OCI-LY7 (cell line): Measurements from ENCODE around the gene ABHD6. TPM values are rescaled to one million over a fixed set of nuclear protein-coding genes. Genes with fewer than 3 reads are reported as not detected.
"Not testable (repeated sequence)": the region's sequence is repeated elsewhere in the genome, so short reads cannot be mapped to it uniquely, and the experiment has no call there.

Source experiments
- BruUV-seq: library from RNA; stranded (reverse); fragments of 400-500 nt; replicated peaks from 2 replicates; lab custom pipeline; 2021; lab: Mats Ljungman, UMichigan
- CTCF ChIA-PET: fragments of 300-600 bp; sonication (Branson Sonifier 250); formaldehyde crosslinking; loops from one replicate; lab custom pipeline; 2022; ENCODE audit warnings: antibody characterized with exemption; ENCODE audit not compliant: unreplicated experiment; lab: Charles Lee
- POLR2A ChIA-PET: fragments of 300-600 bp; sonication (Branson Sonifier 250); formaldehyde crosslinking; loops from one replicate; lab custom pipeline; 2022; ENCODE audit warnings: antibody characterized with exemption; lab: Charles Lee
- DNase-seq: peaks from one replicate; pipeline ENCODE4 v3.0.0-alpha.2; 2015; ENCODE audit warnings: low spot score
- H2AFZ ChIP-seq: fragments of 200-600 bp; sonication (generic), shearing (Covaris generic); 2 replicates; pipeline ENCODE4 v1.6.1; 2014; ENCODE audit warnings: mild to moderate bottlenecking, antibody characterized with exemption, low read length, moderate library complexity
- H3K27ac ChIP-seq: fragments of 200-600 bp; sonication (generic); 2 replicates; pipeline ENCODE4 v1.5.1; 2014; ENCODE audit warnings: mixed run types, low read depth, mild to moderate bottlenecking, moderate library complexity, low read length, inconsistent platforms; ENCODE audit not compliant: poor library complexity, severe bottlenecking
- H3K36me3 ChIP-seq: fragments of 200-600 bp; sonication (generic); 2 replicates; pipeline ENCODE4 v1.6.1; 2014; ENCODE audit warnings: mild to moderate bottlenecking, antibody characterized with exemption, low read length, moderate library complexity, mixed read lengths; ENCODE audit not compliant: insufficient read depth
- H3K4me1 ChIP-seq: fragments of 200-600 bp; sonication (generic); 2 replicates; pipeline ENCODE4 v1.5.1; 2014; ENCODE audit warnings: mild to moderate bottlenecking, low read length; ENCODE audit not compliant: insufficient read depth, poor library complexity, severe bottlenecking
- H3K4me2 ChIP-seq: fragments of 200-600 bp; sonication (generic); 2 replicates; pipeline ENCODE4 v1.6.1; 2014; ENCODE audit warnings: mild to moderate bottlenecking, low read length
- H3K4me3 ChIP-seq: fragments of 200-600 bp; sonication (generic); 2 replicates; pipeline ENCODE4 v1.5.1; 2014; ENCODE audit warnings: mild to moderate bottlenecking, low read depth, low read length; ENCODE audit not compliant: poor library complexity, severe bottlenecking
- H3K79me2 ChIP-seq: fragments of 200-600 bp; sonication (generic); 2 replicates; pipeline ENCODE4 v1.6.1; 2016; ENCODE audit warnings: low read depth, mild to moderate bottlenecking, low read length, moderate library complexity, mixed read lengths; ENCODE audit not compliant: insufficient read depth
- H3K9me2 ChIP-seq: fragments of 200-600 bp; sonication (generic); 2 replicates; pipeline ENCODE4 v1.6.1; 2016; ENCODE audit warnings: mild to moderate bottlenecking, low read length, mixed read lengths; ENCODE audit not compliant: insufficient read depth
- H3K9me3 ChIP-seq: fragments of 200-600 bp; sonication (generic); 2 replicates; pipeline ENCODE4 v1.6.1; 2014; ENCODE audit warnings: mild to moderate bottlenecking, mixed run types, low read length, mixed read lengths
- H4K20me1 ChIP-seq: fragments of 200-600 bp; sonication (generic); 2 replicates; pipeline ENCODE4 v1.6.1; 2014; ENCODE audit warnings: mild to moderate bottlenecking, antibody characterized with exemption, low read length, moderate library complexity, mixed read lengths; ENCODE audit not compliant: insufficient read depth
- EZH2phosphoT487 ChIP-seq: fragments of 200-600 bp; sonication (generic); IDR thresholded peaks from 2 replicates; pipeline ENCODE4 v1.6.1; 2018; ENCODE audit warnings: low read depth, borderline replicate concordance, mild to moderate bottlenecking, mixed run types, antibody characterized with exemption, low read length, moderate library complexity, mixed read lengths
- intact Hi-C: fragments of 100-400 bp; cut with micrococcal nuclease; formaldehyde crosslinking; loops from one replicate; pipeline ENCODE4 v1.10.0; 2022; ENCODE audit not compliant: unreplicated experiment
- total RNA-seq, 2 experiments: library from RNA; depleted of rRNA in 1 of 2; stranded (reverse); fragments of >200 nt in 1 of 2; shearing (Covaris generic) in 1 of 2; gene quantifications; 2 replicates each; pipeline ENCODE4 v1.2.3, GENCODE V29; 2014 to 2022
- TF ChIP-seq, protein P1 (sequence below): fragments of 200-600 bp; sonication (generic); conservative IDR thresholded peaks from 2 replicates; pipeline ENCODE4 v1.5.1; 2014; ENCODE audit warnings: mild to moderate bottlenecking, antibody characterized with exemption, low read length, moderate library complexity, mixed read lengths

Gene ABHD6
- total RNA-seq, 2 experiments from 2014 or later, result 5.8 to 10.7 TPM

DNA sequence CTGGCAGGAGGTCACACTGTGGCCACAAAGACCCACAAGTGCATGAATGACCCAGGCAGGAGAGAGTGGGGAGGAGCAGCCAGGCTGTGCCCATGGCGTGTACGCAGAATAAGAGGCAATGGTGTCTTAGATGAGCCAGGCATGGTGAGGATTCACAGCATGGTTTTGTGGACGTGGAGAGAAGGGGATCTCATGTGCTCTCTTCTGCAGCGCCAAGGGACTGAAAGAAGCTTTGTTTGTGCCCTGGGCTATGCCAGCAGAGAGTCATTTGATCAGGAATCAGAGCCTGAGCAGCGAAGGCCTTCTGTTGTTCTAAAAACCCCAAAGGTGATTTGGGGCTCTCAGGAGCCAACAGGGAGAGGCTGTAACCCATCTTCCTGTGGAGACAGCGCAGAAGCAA is 49.8 kb downstream of the ABHD6 start:
- no peaks in the 10 kb centered on the region for H3K4me1 ChIP-seq
- H3K4me3 ChIP-seq, result no peak overlapping the region
- DNase-seq, result no peak
- H2AFZ ChIP-seq, result no peak overlapping the region
- peaks cover 12% of the 10 kb centered on the region; the same call in 1 of the 2 replicates for H3K36me3 ChIP-seq
- ChIA-PET POLR2A (no interaction called here), CTCF (no interaction called here)
- H4K20me1 ChIP-seq, result no peaks in the 10 kb centered on the region
- H3K79me2 ChIP-seq, result no peaks in the 10 kb centered on the region
- intact Hi-C loops, result no loop called here
- no peak for TF ChIP-seq EZH2phosphoT487
- TF ChIP-seq, protein P1, sequence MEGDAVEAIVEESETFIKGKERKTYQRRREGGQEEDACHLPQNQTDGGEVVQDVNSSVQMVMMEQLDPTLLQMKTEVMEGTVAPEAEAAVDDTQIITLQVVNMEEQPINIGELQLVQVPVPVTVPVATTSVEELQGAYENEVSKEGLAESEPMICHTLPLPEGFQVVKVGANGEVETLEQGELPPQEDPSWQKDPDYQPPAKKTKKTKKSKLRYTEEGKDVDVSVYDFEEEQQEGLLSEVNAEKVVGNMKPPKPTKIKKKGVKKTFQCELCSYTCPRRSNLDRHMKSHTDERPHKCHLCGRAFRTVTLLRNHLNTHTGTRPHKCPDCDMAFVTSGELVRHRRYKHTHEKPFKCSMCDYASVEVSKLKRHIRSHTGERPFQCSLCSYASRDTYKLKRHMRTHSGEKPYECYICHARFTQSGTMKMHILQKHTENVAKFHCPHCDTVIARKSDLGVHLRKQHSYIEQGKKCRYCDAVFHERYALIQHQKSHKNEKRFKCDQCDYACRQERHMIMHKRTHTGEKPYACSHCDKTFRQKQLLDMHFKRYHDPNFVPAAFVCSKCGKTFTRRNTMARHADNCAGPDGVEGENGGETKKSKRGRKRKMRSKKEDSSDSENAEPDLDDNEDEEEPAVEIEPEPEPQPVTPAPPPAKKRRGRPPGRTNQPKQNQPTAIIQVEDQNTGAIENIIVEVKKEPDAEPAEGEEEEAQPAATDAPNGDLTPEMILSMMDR, result no peak
- H3K4me2 ChIP-seq, result no peak overlapping the region
- no peak overlapping the region for H3K27ac ChIP-seq
- H3K9me3 ChIP-seq, result no peaks in the 10 kb centered on the region
- H3K9me2 ChIP-seq, result no peaks in the 10 kb centered on the region
- BruUV-seq, result no TSS peak

DNA sequence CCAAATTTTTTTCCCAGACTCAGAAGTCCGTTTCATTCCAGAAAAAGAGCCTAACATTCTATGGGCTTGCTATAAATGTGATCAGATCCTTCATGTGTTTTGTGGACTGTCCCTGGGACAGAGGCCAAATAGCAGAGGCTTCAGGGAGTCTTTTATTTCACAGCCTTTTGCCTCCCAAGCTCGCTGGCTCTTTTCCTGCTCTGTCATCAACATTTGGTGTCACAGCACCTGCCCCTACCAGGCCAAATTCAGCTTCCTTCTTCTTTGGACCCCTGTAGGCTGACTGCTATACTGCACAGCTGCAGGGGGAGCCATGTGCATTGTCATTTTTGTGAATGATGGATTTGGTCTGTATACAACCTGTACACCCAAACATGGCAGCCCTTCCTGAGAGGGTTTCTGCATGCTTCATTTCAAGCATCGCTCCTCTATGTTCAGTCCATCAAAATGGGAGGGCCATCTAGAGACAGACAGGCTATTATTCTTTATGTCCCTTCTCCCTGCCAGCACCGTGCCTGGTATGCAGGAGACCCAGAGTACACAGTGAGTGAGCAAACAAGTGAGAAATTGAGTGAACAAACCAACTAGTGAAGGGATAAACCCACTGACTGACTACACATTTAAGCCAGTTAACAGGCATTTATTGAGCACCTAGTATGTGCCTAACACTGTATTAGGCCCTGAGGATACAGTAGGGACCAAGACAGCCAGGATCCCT is 50.6 kb downstream of the ABHD6 start:
- H3K9me2 ChIP-seq, result no peaks in the 10 kb centered on the region
- POLR2A ChIA-PET, result no interaction called here
- no peak for TF ChIP-seq EZH2phosphoT487
- TF ChIP-seq, protein P1, result 0 out of 2 replicates have a peak, but pooled peaks have one; percentile 24
- intact Hi-C loops, result no loop called here
- H3K4me3 ChIP-seq, result no peak overlapping the region
- no TSS peak for BruUV-seq
- CTCF ChIA-PET, result no interaction called here
- H3K4me2 ChIP-seq, result no peak overlapping the region
- no peak for DNase-seq
- H3K9me3 ChIP-seq, result no peaks in the 10 kb centered on the region
- no peak overlapping the region for H2AFZ ChIP-seq
- no peaks in the 10 kb centered on the region for H3K79me2 ChIP-seq
- no peaks in the 10 kb centered on the region for H4K20me1 ChIP-seq
- H3K27ac ChIP-seq, result no peak overlapping the region
- no peaks in the 10 kb centered on the region for H3K4me1 ChIP-seq
- H3K36me3 ChIP-seq, result peaks cover 12% of the 10 kb centered on the region; the same call in 1 of the 2 replicates

DNA sequence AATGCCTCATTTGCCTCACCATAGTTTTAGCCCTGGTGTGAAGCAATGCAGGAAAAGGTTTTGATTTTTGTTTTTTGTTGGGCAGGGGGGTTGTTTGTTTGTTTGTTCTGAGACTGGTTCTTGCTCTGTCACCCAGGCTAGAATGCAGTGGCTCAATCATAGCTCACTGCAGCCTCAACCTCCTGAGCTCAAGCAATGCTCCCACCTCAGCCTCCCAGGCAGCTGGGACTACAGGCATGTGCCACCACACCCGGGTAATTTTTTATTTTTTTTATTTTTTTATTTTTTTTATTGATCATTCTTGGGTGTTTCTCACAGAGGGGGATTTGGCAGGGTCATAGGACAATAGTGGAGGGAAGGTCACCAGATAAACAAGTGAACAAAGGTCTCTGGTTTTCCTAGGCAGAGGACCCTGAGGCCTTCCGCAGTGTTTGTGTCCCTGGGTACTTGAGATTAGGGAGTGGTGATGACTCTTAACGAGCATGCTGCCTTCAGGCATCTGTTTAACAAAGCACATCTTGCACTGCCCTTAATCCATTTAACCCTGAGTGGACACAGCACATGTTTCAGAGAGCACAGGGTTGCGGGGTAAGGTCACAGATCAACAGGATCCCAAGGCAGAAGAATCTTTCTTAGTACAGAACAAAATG is 51.5 kb downstream of the ABHD6 start:
- peaks cover 12% of the 10 kb centered on the region; the same call in 1 of the 2 replicates for H3K36me3 ChIP-seq
- CTCF ChIA-PET, H3K27ac ChIP-seq: not testable (repeated sequence)

DNA sequence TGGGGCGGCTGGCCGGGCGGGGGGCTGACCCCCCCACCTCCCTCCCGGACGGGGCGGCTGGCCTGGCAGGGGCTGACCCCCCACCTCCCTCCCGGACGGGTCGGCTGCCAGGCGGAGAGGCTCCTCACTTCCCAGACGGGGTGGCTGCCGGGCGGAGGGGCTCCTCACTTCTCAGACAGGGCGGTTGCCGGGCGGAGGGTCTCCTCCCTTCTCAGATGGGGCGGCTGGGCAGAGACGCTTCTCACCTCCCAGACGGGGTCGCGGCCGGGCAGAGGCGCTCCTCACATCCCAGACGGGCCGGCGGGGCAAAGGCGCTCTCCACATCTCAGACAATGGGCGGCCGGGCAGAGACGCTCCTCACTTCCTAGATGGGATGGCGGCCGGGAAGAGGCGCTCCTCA is 52.9 kb downstream of the ABHD6 start:
- H3K9me3 ChIP-seq, H3K9me2 ChIP-seq, H4K20me1 ChIP-seq, H3K4me1 ChIP-seq, H3K36me3 ChIP-seq, H3K4me3 ChIP-seq, H2AFZ ChIP-seq, H3K4me2 ChIP-seq, BruUV-seq, POLR2A ChIA-PET, DNase-seq, intact Hi-C loops, H3K27ac ChIP-seq, H3K79me2 ChIP-seq, CTCF ChIA-PET: not testable (repeated sequence)

More for the DNA sequence above, 51.5 kb downstream of the ABHD6 start:
- POLR2A ChIA-PET, H3K79me2 ChIP-seq, intact Hi-C loops, H2AFZ ChIP-seq, BruUV-seq, H3K9me2 ChIP-seq, H3K4me3 ChIP-seq, H3K4me1 ChIP-seq, H3K9me3 ChIP-seq, H3K4me2 ChIP-seq, DNase-seq, H4K20me1 ChIP-seq: not testable (repeated sequence)
